Adrenal gland (tissue), 12 donors: ENCODE data around the gene FUT7. TPM values are rescaled to one million over a fixed set of nuclear protein-coding genes. Genes with fewer than 3 reads are reported as not detected.
A peak's percentile ranks its signal among the peaks of the same experiment; 100 is the strongest.
"Not testable (repeated sequence)": the region's sequence is repeated elsewhere in the genome, so short reads cannot be mapped to it uniquely, and the experiment has no call there.

Source experiments
- DNase-seq, 7 donors: peaks; one replicate each; pipeline ENCODE4 v3.0.0-alpha.2; 2019 to 2020
- H3K27ac ChIP-seq, 5 donors: fragments of 200-600 bp; sonication (generic) in 4 of 5; 1 replicate in 3 of 5; 2 replicates in 2 of 5; pipeline versions ENCODE4 v1.5.1 to v1.8.0; 2016 to 2020; ENCODE audit warnings: mild to moderate bottlenecking in 1 of 5
- H3K27me3 ChIP-seq: fragments of 200-600 bp; 2 replicates; pipeline ENCODE4 v1.8.0; 2021
- H3K36me3 ChIP-seq, 2 donors: fragments of 200-600 bp; replicated peaks in 1 of 2; 1 replicate in 1 of 2; 2 replicates in 1 of 2; pipeline versions ENCODE4 v1.5.1 to v1.8.0; 2018 to 2022
- H3K4me1 ChIP-seq, 2 donors: fragments of 200-600 bp; replicated peaks in 1 of 2; 1 replicate in 1 of 2; 2 replicates in 1 of 2; pipeline versions ENCODE4 v1.5.1 to v1.8.0; 2018 to 2021
- H3K4me3 ChIP-seq, 4 donors: fragments of 200-600 bp; sonication (generic) in 3 of 4; one replicate each; pipeline ENCODE4 v1.5.1; 2016 to 2018
- H3K9me3 ChIP-seq, 3 donors: fragments of 200-600 bp; sonication (generic) in 1 of 3; replicated peaks in 1 of 3; 1 replicate in 2 of 3; 2 replicates in 1 of 3; pipeline versions ENCODE4 v1.5.1 to v1.8.0; 2016 to 2021
- CTCF ChIP-seq, 6 experiments: fragments of 450-650 bp in 4 of 6; fragments of 200-600 bp in 2 of 6; sonication (generic) in 1 of 6; IDR thresholded peaks; 1 replicate in 5 of 6; 2 replicates in 1 of 6; pipeline versions ENCODE4 v1.5.1 to v1.8.0; 2016 to 2021; ENCODE audit warnings: antibody characterized with exemption in 6 of 6, mild to moderate bottlenecking in 2 of 6, moderate library complexity in 1 of 6
- POLR2A ChIP-seq, 2 donors: fragments of 450-650 bp; IDR thresholded peaks; one replicate each; pipeline ENCODE4 v1.6.1; 2017; ENCODE audit warnings: antibody characterized with exemption in 2 of 2, mild to moderate bottlenecking in 2 of 2, moderate library complexity in 1 of 2
- WGBS, 4 donors: extraction: QIAGEN DNeasy Blood & Tissue Kit in 2 of 4; methylation state at CpG; one replicate each; pipeline versions ENCODE4 v1.1.5 to v1.1.7; 2013 to 2017; 5-methylcytosine and 5-hydroxymethylcytosine counted together
- intact Hi-C, 2 donors: fragments of 100-400 bp; cut with DNase I; formaldehyde crosslinking; loops; one replicate each; pipeline versions ENCODE4 v1.14.1 to v1.15.0; 2022 to 2023
- polyA plus RNA-seq, 3 donors: library from polyadenylated mRNA; stranded (reverse); fragments of 200-250 nt in 2 of 3; fragments of 350-450 nt in 1 of 3; fragmentation: Illumina TruSeq in 1 of 3; extraction: RNeasy Lipid Tissue Mini Kit (QIAGEN cat#74804) in 1 of 3; gene quantifications; one replicate each; pipeline ENCODE4 v1.2.3, GENCODE V29; 2013 to 2014
- total RNA-seq, 9 donors: library from RNA; depleted of rRNA in 4 of 9; stranded (reverse); fragments of >200 nt in 4 of 9; fragments of 120-200 nt in 1 of 9; fragmentation: NEBNext Ultra II Directional in 1 of 9; extraction: Animal tissue kit (Norgen Biotek cat#: 25700) in 1 of 9; gene quantifications; one replicate each; pipeline versions ENCODE4 v1.1.0 to v1.2.4, GENCODE V29; 2013 to 2023
- donor health status: healthy with polysubstance abuse.
- donor health status: Bipolar disorder and iron deficiency.
- donor health status: DM: yes; HTN: yes; CAD: no.
- donor health status: DM: no; HTN: no; CAD: no.
- donor health status: DM: no; HTN: no; CAD: no.
- donor health status: DM: yes; HTN: yes; CAD: no.

FUT7 gene
- total and polyA plus RNA-seq, 12 donors = 0.11 to 0.69 (median 0.17) TPM; not detected in 5

- DNase-seq = peak; percentile 59 to 84 (median 74)
- H3K4me3 ChIP-seq = no peak overlapping the region
- TF ChIP-seq CTCF (IDR thresholded peaks at IDR 0.05) (peak; percentile 84 to 98 (median 94)), POLR2A (IDR thresholded peaks at IDR 0.05) (no peak)
- H3K36me3 ChIP-seq = no peaks in the 10 kb centered on the region
- WGBS, 4 donors = 44 to 75% (median 57%) methylated on average over 20 to 55 of the region's 55 CpGs
- peaks cover 7% of the 10 kb centered on the region for H3K27me3 ChIP-seq
- H3K27ac ChIP-seq = no peak overlapping the region
- H3K4me1 ChIP-seq = no peaks in the 10 kb centered on the region
- intact Hi-C loops = no loop called here
- H3K9me3 ChIP-seq = no peaks in the 10 kb centered on the region
Observed at GRCh38 chr9:137064027-137064879, 32.4 kb upstream of the FUT7 start.

GRCh38 chr9:137063311-137064026, 31.6 kb upstream of the FUT7 start:
- no peak for DNase-seq
- no peaks in the 10 kb centered on the region for H3K36me3 ChIP-seq
- intact Hi-C loops = no loop called here
- H3K9me3 ChIP-seq = no peaks in the 10 kb centered on the region
- no peaks in the 10 kb centered on the region for H3K27me3 ChIP-seq
- H3K27ac ChIP-seq = no peak overlapping the region
- TF ChIP-seq POLR2A (IDR thresholded peaks at IDR 0.05) (no peak), CTCF (IDR thresholded peaks at IDR 0.05) (no peak)
- no peak overlapping the region for H3K4me3 ChIP-seq
- H3K4me1 ChIP-seq = no peaks in the 10 kb centered on the region
- 64 to 90% (median 78%) methylated on average over 2 to 26 of the region's 26 CpGs for WGBS, 4 donors

- H3K4me1 ChIP-seq, H3K27me3 ChIP-seq, DNase-seq, H3K4me3 ChIP-seq, H3K9me3 ChIP-seq, intact Hi-C loops, H3K36me3 ChIP-seq, H3K27ac ChIP-seq: not testable (repeated sequence)
- 75 to 96% (median 89%) methylated on average over 5 to 7 of the region's 9 CpGs; no CpG with 5 or more reads in 1 of the 4 donors for WGBS, 4 donors
Observed at GRCh38 chr9:137062798-137063197, 30.9 kb upstream of the FUT7 start.

- H3K4me3 ChIP-seq = no peak overlapping the region
- DNase-seq = no peak
- H3K27ac ChIP-seq = no peak overlapping the region
- H3K4me1 ChIP-seq = no peaks in the 10 kb centered on the region
- H3K27me3 ChIP-seq = no peaks in the 10 kb centered on the region
- intact Hi-C loops = no loop called here
- WGBS, 4 donors = 84 to 93% (median 85%) methylated on average over 6 to 15 of the region's 15 CpGs
- TF ChIP-seq CTCF (IDR thresholded peaks at IDR 0.05) = no peak
- TF ChIP-seq POLR2A (IDR thresholded peaks at IDR 0.05) = no peak
- no peaks in the 10 kb centered on the region for H3K9me3 ChIP-seq
- no peaks in the 10 kb centered on the region for H3K36me3 ChIP-seq
Observed at GRCh38 chr9:137062384-137062783, 30.5 kb upstream of the FUT7 start.
